ENCODE results near the gene DICER1.

Gene DICER1

DNA sequence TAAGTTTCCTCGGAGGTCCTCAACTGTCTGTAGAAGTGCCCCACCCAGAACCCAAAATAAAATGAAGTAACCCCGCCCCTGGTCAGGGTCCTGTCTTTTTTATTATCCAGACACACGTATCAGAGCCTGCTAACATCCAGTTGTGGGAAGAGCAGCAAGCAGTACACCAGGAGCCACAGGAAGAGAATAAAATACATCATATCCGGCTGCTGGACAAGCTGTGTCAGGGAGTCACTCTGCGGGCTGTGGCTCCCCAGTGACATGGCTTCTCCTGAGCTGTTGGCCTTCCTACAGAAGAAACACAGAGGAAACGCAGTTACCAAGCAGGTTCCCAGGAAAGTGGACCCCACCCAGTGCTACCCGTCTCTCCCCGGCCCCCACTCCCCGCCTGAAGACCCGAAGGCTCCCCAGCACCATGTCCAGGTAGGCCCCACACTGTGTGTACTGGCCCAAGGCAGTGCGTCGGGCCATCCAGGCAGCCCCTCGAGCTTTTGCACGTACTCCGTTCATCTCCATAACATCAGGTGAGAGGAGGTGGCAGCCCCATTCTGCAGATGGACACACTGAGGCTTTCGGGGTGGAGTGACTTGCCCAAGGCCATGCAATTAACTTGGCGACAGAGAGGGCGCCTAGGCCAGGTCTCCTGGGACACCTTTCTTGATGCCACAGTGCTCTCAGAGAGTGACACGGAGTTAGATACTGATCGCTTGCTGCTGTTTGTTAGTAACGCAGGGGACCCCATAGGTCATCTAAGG, 34.3 kb upstream of the DICER1 start:
- TF ChIP-seq, protein P1, sequence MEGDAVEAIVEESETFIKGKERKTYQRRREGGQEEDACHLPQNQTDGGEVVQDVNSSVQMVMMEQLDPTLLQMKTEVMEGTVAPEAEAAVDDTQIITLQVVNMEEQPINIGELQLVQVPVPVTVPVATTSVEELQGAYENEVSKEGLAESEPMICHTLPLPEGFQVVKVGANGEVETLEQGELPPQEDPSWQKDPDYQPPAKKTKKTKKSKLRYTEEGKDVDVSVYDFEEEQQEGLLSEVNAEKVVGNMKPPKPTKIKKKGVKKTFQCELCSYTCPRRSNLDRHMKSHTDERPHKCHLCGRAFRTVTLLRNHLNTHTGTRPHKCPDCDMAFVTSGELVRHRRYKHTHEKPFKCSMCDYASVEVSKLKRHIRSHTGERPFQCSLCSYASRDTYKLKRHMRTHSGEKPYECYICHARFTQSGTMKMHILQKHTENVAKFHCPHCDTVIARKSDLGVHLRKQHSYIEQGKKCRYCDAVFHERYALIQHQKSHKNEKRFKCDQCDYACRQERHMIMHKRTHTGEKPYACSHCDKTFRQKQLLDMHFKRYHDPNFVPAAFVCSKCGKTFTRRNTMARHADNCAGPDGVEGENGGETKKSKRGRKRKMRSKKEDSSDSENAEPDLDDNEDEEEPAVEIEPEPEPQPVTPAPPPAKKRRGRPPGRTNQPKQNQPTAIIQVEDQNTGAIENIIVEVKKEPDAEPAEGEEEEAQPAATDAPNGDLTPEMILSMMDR (IDR thresholded peaks at IDR 0.05; ENCODE audit: borderline replicate concordance, insufficient read depth, low read depth, low read length) = no peak
- H3K4me3 ChIP-seq (ENCODE audit: low read depth, low read length) = no peak overlapping the region

DNA sequence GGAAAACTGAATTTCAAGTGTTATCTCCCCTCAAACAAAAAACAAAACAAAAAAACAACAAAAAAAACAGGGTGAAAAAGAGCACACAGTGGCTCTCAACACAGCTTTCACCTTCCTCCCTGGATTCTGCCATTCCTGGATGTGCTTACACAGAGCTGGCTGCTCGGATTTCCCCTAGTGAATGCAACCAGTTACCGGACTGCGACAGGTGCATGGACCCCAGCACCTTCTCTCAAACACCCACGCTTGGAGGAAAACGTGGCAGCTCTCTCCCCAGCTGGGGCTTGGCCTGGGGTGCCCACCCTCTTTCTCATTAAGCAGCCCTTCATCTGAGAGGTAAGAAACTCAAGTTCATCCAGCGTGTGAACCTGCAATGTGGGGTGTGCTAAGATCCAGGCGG, 33.5 kb upstream of the DICER1 start:
- TF ChIP-seq, protein P1 (IDR thresholded peaks at IDR 0.05; ENCODE audit: borderline replicate concordance, insufficient read depth, low read depth, low read length) = no peak
- no peak overlapping the region for H3K4me3 ChIP-seq (ENCODE audit: low read depth, low read length)

DNA sequence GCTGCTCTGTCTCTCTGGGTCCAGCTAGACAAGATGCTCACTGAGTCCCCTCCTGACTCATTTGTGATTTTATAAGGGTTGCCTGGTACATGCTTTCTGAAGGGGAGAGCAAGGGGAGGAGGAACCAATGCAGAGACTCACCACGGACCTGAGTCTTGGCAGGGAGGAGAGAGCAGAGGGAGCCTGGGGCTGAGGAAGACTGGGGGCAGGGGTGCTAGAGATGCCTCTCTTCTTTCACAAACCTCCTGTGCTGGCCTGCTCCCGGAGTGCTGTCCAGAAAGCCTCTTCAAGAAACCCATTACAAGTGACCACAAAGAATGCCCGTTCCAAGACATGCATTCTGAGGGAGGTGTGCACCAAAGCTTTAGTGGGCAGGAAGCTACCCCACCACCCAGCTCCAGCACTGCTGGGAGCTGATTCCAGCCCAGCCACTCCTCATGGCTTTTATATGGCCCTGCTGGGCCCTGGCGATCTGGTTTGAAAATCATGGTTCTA, 33.1 kb upstream of the DICER1 start:
- H3K4me3 ChIP-seq (ENCODE audit: low read depth, low read length) = no peak overlapping the region
- TF ChIP-seq, protein P1 (IDR thresholded peaks at IDR 0.05; ENCODE audit: borderline replicate concordance, insufficient read depth, low read depth, low read length) = no peak

DNA sequence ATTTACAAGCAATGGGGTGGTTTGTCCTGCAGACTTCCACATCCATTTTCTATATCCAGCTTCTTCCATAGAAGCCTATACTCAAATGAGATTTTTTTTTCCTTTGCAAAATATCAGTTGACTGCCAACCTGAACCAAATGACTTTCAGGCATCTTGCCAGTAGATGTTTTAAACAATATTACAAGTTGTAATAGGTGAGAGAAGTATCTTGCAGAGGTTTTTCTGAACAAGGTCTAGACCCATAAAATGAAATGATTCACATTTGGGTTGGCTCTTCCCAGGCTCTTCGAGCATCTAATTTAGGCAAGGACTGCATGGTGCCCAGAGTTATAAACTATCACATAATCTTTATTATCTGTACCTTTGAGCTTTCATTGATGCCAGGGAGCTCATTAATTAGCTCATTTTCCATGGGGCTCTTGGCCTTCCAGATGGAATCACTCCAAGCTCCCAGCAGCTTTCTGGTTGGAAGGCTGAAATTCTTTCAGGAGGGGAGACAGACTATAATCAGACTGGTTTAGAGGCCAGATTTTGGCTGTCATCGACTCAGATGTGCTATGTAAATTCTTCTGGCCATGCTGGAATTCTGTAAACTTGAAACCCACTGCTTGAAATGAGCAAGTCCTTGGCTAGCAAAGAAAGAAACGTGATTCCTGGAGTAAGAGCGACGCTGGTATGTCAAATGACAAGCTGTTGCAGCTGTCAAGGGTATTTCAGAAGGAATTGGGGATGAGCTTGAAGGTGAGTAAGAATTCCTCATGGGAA, 32.2 kb upstream of the DICER1 start:
- TF ChIP-seq, protein P1 (IDR thresholded peaks at IDR 0.05; ENCODE audit: borderline replicate concordance, insufficient read depth, low read depth, low read length) = no peak
- no peak overlapping the region for H3K4me3 ChIP-seq (ENCODE audit: low read depth, low read length)

DNA sequence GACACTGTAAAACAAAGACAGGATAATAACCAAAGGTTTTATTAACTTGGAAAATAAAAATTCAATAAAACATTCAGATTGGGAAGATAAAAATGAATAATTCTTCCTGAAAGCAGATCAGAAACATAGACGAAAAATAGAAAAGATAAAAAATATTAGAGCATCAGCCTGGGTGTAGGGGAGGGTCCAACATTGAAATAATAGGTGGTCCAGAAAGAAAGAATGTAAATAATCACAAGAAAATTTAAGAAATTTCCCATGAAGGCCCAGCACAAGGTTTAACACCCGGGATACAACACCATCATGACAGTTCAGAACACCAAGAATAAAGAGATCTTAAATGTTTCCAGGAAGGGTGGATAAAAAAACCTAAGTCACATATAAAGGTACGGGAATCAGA, 31.1 kb upstream of the DICER1 start:
- TF ChIP-seq, protein P1 (IDR thresholded peaks at IDR 0.05; ENCODE audit: borderline replicate concordance, insufficient read depth, low read depth, low read length) = no peak
- H3K4me3 ChIP-seq (ENCODE audit: low read depth, low read length) = no peak overlapping the region

DNA sequence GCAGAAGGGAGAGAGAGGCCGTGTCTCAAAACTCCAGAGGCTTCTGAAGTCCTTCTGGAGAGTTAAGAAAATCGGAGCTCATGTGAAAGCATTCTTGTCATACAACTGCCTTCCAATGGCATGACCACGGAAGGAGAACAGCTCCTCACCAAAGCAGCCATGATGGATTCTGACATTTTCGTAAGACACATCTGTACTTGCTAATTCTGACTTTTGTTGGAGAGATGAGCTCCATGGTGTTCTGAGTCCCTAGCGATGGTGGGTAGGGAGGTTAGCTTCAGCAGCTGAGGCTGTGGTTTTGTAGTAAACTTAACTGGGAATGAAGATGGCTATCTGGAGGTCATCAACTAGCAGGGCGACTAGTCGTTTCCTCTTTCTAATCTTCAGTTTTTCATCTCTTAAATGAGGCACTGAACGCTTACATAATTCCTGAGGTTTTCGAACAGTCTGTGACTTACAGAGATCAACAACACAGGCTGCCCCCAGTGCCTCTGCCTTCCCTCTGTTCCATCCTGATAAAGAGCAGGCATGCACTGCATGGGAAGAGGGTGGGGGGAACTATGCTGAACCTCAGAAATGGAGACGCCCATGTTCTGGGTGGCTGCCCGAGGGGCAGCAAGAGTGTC, 28.6 kb upstream of the DICER1 start:
- TF ChIP-seq, protein P1 (IDR thresholded peaks at IDR 0.05; ENCODE audit: borderline replicate concordance, insufficient read depth, low read depth, low read length) = no peak
- no peak overlapping the region for H3K4me3 ChIP-seq (ENCODE audit: low read depth, low read length)
